GM18511 (cell line): ENCODE measurements around the gene CRKL.

ENCODE experiments used
- ATAC-seq: cut with Tn5 transposase; IDR thresholded peaks from one replicate; pipeline ENCODE4 v1.9.1; 2021; ENCODE audit warnings: mild to moderate bottlenecking, moderate library complexity; ENCODE audit not compliant: unreplicated experiment

Gene CRKL

DNA sequence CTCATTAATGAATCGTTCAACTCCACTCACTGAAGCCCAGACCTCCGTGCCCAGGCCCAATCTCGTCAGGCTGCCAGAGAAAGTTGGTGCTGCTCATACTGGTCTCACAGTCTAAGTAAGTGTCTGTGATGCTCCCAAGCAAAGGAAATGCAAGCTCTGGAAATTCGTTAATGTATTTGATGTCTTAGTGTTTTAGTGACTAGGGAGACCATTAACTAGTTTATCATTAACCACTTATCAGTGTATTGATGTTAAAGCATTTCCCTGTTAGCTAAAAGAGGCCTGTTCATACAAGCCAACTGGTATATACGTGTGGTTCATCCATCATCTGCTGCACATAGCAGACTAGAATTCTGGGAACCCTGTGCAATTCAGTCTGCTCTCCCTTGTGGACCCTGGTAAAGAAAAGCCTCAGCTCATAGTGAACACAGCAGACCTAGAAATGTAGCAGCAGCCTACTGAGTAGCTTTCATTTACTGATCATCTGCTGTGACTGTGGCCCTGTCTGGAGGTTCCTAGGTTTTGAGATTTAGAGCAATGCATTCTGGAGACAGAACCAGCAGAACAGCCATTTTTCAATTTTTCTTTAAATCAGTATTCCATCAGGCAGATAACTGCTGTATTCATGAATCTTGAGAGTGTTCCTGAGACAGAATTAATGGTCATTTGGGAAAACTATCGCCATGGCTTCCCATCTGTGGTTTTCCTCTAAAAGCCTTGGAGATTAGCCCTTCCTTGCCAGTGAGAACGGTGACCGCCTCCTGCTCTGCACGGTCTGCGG lies 34.1 kb downstream of the CRKL start:
- no peak for ATAC-seq

DNA sequence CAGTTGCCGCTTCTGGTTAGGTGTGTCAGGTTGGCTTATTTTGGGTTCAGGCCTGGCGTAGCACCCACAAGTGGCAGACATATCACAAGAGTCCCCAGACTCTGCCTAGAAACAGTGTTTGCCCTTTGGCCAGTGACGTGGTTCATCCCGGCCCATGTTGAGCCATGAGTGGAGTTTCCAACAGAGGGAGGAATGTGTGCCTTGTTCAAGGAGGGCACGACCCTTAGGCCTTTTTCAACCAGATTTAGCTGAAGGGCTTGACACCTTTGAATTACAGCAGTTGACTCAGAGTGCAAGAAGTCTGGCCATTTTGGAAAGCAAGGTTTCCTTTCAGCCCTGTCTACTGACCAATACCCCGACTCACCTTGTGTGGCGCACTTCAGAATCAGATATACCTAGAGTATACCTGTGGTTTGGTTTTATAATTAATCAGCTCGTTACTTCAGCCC lies 34.7 kb downstream of the CRKL start:
- no peak for ATAC-seq

DNA sequence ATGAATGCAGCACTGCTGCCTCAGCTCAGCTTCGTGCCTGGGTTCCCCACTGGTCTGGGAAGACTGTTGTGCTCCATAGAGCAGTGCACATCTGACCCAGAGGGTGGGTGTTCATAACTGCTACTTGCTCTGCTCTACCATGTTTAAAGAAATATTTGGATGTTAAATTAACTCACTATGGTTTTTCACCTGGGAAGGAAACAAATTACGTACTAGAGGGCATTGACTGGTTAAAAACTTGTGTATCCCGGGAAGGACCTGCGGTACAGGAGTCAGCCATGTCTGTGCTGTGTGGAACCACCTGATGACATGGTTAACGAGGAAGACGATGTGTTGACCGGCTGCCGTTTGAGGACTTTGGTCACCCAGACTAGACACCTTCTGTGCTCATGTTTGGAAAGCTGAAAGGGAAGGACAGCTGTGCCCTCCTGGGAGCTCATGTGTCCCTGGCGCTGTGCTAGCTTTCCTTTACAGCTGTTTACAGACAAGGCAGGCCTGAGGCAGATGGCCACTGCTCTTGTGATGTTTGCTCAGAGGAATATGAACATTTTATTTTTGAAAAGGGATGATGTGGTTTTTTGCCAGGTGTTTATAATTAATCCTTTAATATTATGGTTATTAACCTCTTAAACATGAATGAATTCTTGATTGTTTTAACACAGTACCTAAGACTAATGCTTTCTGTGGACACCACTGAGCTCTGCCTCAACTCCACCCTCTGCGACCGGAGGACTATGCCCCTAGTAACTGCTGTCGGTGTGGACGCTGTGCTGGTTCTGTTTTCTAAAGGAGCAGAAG lies 35.5 kb downstream of the CRKL start:
- ATAC-seq: no peak

DNA sequence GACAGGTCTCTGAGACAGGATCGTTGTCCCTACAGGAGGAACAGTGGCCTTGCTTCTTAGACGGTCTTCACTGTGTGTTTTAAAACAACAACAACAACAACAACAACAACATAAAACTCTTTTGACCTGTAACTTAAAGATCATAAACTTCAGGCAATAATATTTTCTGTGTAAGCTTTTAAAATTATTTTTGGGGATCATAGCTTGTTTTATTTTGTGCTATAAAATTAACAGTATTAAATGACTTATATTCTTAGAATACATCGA lies 36.1 kb downstream of the CRKL start:
- ATAC-seq: no peak

DNA sequence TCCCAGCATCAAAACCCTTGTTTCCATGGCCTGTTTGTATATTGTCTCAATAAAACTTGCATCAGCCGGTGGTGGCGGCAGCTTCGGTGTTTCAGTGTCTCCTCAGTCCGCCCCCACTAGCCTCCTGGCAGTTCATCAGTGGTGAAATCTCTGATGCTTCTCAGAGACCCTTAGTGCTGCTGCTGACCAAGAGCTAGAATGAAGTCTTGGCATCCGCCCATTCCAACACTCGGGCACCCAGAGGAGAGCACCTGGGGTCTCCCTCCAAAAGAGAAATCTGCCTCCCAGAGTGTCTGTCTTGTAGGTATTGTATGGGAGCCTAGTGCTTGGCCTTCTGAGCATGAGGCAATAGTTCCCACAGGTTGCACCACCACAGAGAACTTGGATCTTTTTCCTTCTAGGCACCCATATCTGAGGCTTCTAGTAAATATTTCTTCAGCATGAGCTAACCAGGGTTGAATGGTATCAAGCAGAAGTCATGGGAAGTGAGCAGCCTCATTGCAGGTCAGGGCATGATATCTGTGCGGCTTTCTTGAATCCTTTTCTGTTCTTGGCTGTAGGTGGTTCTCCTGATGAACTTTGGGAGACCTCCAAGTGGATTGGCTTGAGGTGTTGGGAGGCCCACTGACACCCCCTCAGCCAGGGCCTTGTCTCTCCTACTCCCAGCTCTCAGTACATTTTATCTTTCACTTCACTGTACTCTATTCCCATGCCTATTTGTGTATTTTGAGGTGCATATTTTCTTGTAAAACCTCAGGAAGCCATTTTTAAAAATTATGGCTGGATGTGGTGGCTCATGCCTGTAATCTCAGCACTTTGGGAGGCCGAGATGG lies 36.7 kb downstream of the CRKL start:
- no peak for ATAC-seq

DNA sequence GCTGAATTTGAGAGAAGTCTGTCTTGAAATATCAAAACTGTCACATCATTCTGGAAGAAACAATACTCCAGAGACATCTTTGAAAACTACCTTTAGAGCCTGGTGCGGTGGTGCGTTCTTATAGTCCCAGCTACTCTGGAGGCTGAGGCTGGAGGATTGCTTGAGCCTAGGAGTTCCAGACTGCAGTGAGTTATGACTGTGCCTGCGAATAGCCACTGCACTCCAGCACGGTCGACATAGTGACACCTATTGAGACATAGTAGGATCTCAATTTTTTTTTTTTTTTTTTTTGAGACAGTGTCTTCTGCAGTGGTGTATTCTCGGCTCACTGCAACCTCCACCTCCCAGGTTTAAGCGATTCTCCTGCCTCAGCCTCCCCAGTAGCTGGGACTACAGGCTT lies 38.3 kb downstream of the CRKL start:
- ATAC-seq: no peak

DNA sequence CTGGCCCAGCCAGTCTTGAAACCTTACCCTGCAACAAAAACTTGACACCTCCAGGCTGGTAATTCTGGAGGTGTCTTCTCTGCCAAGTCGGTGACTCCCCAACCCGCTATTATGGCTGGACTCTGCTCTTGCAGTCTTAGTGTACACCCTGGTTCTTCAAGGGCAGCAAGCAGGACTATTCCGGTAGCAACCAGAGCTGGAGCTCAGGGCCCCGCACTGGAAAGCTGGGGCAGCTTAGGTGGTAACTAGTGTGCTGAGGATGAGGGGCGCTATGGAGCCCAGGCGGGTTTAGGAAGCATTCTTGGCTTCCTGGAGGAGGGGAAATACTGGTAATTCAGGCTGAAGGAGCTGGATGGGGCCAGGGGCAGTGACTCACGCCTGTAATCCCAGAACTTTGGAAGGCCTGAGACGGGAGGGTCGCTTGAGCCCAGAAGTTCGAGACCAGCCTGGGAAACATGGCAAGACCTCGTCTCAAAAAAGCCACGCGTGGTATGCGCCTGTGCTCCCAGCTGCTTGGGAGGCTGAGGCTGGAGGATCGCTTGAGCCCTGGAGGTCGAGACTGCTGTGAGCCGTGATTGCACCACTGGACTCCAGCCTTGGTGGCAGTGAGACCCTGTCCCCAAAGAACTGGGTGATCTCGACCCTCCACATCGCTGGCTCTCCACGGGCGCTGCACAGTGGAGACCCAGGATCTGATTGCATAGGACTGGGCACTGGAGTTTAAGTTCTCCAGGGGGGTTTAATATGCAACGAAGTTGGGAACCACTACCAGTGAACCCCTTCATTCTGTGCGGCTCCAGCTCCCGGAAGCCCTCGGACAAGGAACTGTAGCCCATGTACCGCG lies 39.3 kb downstream of the CRKL start:
- no peak for ATAC-seq

DNA sequence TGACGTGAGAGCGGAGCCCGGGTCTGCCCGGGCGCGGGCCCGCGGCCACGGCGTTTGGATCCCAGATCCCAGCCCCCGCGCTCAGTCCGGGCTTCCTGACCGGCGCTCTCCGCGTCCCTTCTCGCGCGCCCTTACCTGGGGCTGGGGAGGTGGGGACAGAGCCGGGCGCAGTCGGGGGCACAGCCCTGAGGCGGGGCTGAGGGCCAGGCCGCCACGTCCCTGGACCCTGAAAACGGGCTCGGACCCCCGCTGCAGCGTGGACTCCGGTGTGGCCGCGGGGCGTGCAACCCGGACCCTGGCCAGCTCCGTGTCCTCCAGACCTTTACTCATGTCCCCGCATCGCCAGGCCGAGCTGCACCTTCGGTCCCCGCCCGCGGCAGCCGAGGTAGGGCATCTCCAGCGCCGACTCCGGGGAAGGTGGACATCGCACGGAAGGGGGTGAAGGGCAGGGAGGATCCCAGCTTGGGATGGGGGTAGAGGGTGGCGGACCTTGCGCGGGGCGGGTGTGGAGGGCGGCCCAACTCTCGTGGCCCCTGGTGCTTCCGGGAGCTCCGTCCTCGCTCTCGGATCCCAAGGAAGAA lies 40.0 kb downstream of the CRKL start:
- no peak for ATAC-seq

DNA sequence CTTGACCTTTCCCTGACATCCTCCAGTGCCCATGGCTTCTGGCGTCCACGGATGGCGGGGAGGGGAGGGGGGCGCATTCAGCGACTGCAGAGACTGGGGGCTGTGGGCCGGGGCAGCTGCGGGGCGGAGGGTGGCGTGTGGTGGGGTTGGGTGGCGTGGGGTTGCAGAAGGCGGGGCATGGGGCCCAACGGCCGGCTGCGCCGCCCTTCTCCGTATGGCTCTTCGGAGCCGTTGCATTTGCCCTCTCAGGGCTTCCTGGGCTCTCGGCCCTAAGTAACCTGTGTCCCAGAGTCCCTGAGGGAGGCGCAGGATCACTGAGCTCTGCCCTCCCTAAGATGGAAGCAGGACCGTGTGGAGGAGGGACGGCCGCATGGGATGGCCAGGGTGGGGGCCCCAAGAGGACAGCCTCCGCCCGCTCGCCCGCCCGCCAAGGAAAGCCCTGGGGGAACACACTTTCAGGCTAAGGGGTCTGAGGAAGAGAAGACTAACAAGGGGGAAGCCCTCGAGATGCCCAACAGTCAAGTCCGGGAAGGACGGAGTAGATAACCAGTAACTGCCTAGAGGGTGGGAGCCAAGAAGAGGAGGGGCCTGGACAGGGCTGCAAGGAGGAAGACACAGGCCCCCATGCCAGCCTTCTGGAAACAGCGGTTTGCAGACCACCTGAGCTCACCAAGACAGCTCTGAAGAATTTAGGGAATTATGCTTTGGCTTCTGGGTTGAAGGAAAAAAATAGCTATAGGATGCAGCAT lies 40.6 kb downstream of the CRKL start:
- no peak for ATAC-seq

DNA sequence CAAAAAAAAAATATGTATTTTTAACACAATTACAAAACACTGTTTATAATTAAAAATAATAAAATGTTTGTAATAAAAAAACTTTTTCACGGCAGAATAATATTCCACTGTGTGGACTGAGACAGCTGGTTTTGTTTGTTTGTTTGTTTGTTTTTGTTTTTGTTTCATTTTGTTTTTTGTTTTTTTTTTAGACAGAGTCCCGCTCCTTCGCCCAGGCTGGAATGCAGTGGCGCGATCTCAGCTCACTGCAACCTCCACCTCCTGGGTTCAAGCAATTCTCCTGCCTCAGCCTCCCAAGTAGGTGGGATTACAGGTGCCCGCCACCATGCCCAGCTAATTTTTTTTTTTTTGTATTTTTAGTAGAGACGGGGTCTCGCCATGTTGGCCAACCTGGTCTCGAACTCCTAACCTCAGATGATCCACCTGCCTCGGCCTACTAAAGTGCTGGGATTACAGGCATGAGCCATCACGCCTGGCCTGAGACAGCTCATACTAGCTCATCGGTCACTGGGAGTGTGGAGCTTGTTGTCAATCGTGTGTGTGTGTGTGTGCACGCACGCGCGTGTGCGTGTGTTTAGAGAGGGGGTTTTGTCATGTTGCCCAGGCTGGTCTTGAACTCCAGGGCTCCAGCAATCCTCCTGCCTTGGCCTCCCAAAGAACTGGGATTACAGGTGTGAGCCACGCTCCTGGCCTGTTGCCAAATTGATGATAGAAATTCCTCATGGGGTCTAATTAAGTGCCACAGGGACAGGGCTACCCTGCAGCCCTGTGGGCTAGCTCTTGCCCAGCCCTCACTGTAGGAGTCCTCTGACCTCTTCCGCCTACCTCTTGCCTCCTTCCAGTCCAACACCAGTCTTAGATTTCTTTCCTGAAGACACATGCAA lies 42.6 kb downstream of the CRKL start:
- no peak for ATAC-seq

DNA sequence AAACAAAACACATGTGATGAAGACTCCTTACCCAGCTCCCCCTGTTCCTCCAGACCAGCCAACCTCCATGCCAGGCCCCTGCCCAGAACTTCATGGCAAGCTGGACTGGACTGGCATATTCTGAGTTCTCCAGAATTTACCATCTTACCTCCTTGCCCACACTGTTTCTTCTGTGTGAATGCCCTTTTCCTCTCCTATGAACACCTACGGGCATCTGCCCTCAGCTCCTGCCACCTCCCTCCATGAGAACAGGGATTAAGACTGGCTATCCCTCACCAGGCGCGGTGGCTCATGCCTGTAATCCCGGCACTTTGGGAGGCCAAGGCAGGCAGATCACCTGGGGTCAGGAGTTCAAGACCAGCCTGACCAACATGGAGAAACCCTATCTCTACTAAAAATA lies 43.4 kb downstream of the CRKL start:
- no peak for ATAC-seq

DNA sequence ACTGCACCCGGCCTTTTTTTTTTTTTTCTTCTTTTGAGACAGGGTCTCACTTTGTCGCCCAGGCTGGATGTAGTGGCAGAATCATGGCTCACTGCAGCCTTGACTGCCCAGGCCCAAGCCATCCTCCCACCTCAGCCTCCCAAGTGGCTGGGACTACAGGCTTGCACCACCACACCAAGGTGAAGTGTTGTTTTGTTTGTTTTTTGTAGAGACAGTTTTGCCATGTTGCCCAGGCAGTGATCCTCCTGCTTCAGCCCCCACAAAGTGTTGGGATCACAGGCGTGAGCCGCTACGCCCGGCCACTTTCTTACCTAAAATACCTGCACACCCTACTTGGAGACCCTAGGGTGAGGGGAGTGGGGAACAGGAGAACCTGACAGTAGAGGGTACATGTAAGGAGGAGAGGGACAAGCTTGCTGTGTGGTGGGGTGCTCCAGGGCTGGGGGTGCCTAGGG lies 45.3 kb downstream of the CRKL start:
- ATAC-seq: no peak

DNA sequence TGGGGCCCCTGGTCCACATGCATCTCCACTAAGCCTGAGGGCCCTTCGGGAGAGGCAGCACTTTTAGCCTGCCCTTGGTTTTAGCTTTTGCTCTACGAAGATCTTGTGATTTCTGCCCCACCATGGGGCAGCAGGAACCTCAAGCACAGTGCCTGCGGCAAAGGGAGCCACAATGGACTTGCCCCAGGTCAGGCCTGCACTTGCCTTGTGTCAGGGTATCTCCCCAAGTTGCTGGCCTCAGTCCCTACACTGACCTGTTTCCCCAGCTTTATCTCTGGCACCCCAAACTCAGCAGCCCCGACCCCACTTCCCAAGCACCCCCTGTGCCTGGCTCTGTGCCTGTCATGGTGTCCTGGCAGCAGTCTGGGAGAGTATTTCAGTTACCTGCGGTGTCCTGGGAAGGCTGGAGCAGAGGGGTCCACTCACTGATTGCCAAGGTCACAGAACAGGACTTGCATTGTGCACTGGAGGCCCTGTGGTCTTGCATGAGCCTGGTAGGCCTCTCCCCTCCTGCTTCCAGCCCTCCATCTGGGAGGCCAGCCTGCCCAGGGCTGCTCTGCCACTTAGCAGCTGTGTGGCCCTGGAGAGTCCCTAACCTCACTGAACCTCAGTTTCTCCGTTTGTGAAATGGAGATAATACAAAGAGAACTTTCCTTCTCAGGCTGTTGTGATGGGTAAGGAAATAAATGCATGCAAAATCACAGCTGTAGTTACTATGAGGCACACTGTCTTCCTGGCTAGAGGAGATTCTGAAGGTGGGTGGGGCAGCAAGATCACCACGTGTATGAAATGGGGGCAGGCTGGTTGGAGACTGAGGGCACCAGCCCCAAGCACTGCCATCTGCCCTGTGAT lies 46.2 kb downstream of the CRKL start:
- ATAC-seq: no peak

DNA sequence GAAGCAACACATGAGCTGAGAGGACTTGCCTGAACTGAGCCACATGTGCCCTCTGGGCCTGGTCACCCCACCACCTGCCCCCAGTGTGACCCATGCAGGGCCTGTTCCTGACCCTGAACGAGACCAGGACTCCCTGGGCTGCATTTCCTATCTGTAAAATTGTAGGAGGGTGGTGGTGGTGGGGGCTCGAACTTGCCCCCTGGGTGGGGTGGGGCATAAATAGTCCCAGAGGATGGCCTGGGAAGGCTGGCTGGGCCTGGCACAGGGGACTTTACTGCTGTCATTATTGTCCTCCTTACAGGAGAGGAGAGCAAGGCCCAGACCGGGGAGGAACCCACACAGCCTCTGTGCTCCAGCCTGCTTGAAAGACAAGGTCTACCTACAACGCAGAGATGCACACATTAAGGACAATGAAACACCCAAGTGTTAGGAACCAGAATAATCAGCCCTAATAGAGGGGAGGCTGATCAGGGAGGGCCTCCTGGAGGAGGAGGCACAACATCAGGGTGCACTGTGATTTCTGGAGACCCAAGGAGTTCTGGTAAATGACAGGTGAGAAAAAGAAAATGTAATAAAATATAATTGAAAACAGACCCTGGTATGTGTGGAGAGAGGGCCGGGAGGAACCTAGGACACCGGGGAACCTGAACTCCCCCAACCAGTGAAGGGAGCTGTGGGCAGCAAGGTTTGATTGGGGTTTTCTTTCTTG lies 47.0 kb downstream of the CRKL start:
- no peak for ATAC-seq

DNA sequence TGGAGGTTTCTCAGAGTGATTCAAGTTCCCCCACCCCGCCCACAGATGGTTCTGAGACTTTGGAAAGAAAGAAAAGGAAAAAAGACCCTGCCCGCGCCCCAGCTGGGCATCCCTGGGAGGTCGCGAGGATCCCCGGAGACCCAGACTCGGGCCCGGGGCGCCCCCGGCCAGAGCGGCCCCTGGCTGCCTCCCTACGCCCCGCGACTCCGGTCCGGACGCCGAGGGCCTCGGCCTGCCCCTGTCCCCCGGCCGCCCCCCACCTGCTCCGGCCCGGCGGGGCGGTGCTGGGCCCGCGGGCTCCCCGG lies 47.5 kb downstream of the CRKL start:
- no peak for ATAC-seq

DNA sequence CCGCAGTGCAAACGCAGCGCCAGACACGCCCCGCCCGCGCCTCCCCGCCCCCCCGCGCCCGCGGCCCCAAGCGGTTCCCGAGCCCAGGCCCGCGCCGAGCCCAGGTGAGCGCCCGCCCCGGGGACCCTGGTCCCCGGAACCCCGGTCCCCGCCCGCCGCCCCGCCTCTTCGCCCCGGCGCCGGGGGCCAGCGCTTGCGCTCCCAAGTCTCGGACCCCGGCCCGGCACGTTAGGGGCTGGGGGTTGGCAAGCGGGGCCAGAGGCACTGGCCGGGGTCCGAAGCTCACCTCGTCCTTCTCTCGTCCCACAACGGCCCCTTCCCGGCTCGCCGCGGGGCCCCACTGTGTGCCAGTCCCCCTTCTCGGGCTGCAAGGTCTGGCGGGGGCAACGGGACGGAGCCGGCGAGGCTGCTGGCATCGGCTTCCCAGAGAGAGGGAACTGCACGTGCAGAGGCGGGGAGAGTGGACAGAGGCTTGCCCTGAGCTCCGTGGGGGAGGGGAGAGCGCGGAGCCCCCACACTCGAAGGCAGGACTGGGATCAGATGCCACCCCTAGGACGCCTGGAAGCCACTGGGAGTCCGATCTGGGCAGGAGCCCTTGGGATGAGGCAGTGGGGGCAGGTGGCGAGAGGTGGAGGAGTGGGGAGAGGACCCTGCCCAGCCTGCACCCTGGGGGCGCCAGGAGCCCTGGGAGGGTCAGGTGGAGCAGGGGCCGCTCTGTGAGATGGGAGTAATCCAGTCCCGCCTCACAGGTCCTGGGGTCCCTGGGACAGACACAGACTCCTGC lies 48.1 kb downstream of the CRKL start:
- ATAC-seq: no peak
